HUDEP-2 (cell line): Measurements from ENCODE around the gene TGFBRAP1.
A peak's percentile ranks its signal among the peaks of the same experiment; 100 is the strongest.

Experiments
- DNase-seq, 76 experiments: peaks; one replicate each; lab custom pipeline; 2025; ENCODE audit not compliant: unreplicated experiment in 76 of 76; lab: John Stamatoyannopoulos, UW

Gene TGFBRAP1

GRCh38 chr2:105320651-105321215 lies 8.8 kb downstream of the TGFBRAP1 start:
- DNase-seq, result no peak

GRCh38 chr2:105317937-105318336 lies 11.6 kb downstream of the TGFBRAP1 start:
- DNase-seq, result no peak

- DNase-seq, result no peak
These were observed 14.2 kb downstream of the TGFBRAP1 start for GRCh38 chr2:105315314-105315713.

GRCh38 chr2:105313877-105314276 lies 15.7 kb downstream of the TGFBRAP1 start:
- DNase-seq, result no peak

GRCh38 chr2:105309147-105309545 lies 20.4 kb downstream of the TGFBRAP1 start:
- DNase-seq, result no peak

- no peak for DNase-seq
These were observed 21.0 kb downstream of the TGFBRAP1 start for GRCh38 chr2:105308382-105309146.

GRCh38 chr2:105307962-105308361 lies 21.6 kb downstream of the TGFBRAP1 start:
- DNase-seq, result no peak

- DNase-seq, result no peak
These were observed 22.0 kb downstream of the TGFBRAP1 start for GRCh38 chr2:105307550-105307949.

GRCh38 chr2:105307146-105307545 lies 22.4 kb downstream of the TGFBRAP1 start:
- no peak for DNase-seq

GRCh38 chr2:105301646-105302045 lies 27.9 kb downstream of the TGFBRAP1 start:
- no peak for DNase-seq

- peak in 2 of 76 experiments; percentile 1 to 2 for DNase-seq
These were observed 30.2 kb downstream of the TGFBRAP1 start for GRCh38 chr2:105299290-105299689.

- no peak for DNase-seq
These were observed 31.5 kb downstream of the TGFBRAP1 start for GRCh38 chr2:105298017-105298416.

- no peak for DNase-seq
These were observed 32.3 kb downstream of the TGFBRAP1 start for GRCh38 chr2:105297216-105297615.

- DNase-seq, result peak in 1 of 76 experiments; percentile 14
These were observed 33.4 kb downstream of the TGFBRAP1 start for GRCh38 chr2:105296017-105296611.

- DNase-seq, result peak in 59 of 76 experiments; percentile 2 to 71 (median 36)
These were observed 34.6 kb downstream of the TGFBRAP1 start for GRCh38 chr2:105294844-105295481.

GRCh38 chr2:105294046-105294445 lies 35.5 kb downstream of the TGFBRAP1 start:
- no peak for DNase-seq

GRCh38 chr2:105291981-105292380 lies 37.6 kb downstream of the TGFBRAP1 start:
- no peak for DNase-seq

GRCh38 chr2:105290981-105291660 lies 38.4 kb downstream of the TGFBRAP1 start:
- no peak for DNase-seq

GRCh38 chr2:105288133-105288532 lies 41.4 kb downstream of the TGFBRAP1 start:
- DNase-seq, result no peak

- peak in 38 of 76 experiments; percentile 0 to 44 (median 14) for DNase-seq
These were observed 41.8 kb downstream of the TGFBRAP1 start for GRCh38 chr2:105287692-105288091.

GRCh38 chr2:105283532-105283931 lies 46.0 kb downstream of the TGFBRAP1 start:
- DNase-seq, result no peak
